NK-92 (cell line): ENCODE measurements around the gene SRL.

Experiments used
- DNase-seq: peaks from one replicate; lab custom pipeline; 2025; ENCODE audit not compliant: unreplicated experiment; lab: John Stamatoyannopoulos, UW

Gene SRL

GRCh38 chr16:4204521-4204920 is 37.4 kb downstream of the SRL start:
- no peak for DNase-seq

GRCh38 chr16:4203748-4204147 is 38.1 kb downstream of the SRL start:
- no peak for DNase-seq

GRCh38 chr16:4202615-4203345 is 39.1 kb downstream of the SRL start:
- DNase-seq = no peak

- no peak for DNase-seq
These were observed 41.1 kb downstream of the SRL start for GRCh38 chr16:4200781-4201137.

GRCh38 chr16:4200000-4200780 is 41.7 kb downstream of the SRL start:
- DNase-seq = no peak

- no peak for DNase-seq
These were observed 43.1 kb downstream of the SRL start for GRCh38 chr16:4198816-4199215.

- DNase-seq = no peak
These were observed 47.2 kb downstream of the SRL start for GRCh38 chr16:4194661-4195060.

- no peak for DNase-seq
These were observed 48.0 kb downstream of the SRL start for GRCh38 chr16:4193920-4194319.

- DNase-seq = no peak
These were observed 49.7 kb downstream of the SRL start for GRCh38 chr16:4192206-4192605.

GRCh38 chr16:4190712-4191333 is 51.1 kb downstream of the SRL start:
- DNase-seq = no peak

- DNase-seq = no peak
These were observed 51.8 kb downstream of the SRL start for GRCh38 chr16:4190086-4190485.

- DNase-seq = no peak
These were observed 57.7 kb downstream of the SRL start for GRCh38 chr16:4184038-4184702.

GRCh38 chr16:4183237-4184037 is 58.4 kb downstream of the SRL start:
- no peak for DNase-seq

GRCh38 chr16:4182581-4183236 is 59.2 kb downstream of the SRL start:
- no peak for DNase-seq

- no peak for DNase-seq
These were observed 61.4 kb downstream of the SRL start for GRCh38 chr16:4180511-4180910.

GRCh38 chr16:4179763-4180260 is 62.1 kb downstream of the SRL start:
- no peak for DNase-seq

- no peak for DNase-seq
These were observed 62.9 kb downstream of the SRL start for GRCh38 chr16:4179020-4179419.

- no peak for DNase-seq
These were observed 63.3 kb downstream of the SRL start for GRCh38 chr16:4178468-4179010.

- DNase-seq = no peak
These were observed 64.9 kb downstream of the SRL start for GRCh38 chr16:4176906-4177417.

GRCh38 chr16:4175849-4176248 is 66.0 kb downstream of the SRL start:
- no peak for DNase-seq
